Peyer's patch (tissue), 4 donors: Measurements from ENCODE around the gene MLXIP.

Source experiments
- CTCF ChIP-seq, 6 experiments: fragments of 450-650 bp in 4 of 6; fragments of 200-600 bp in 2 of 6; sonication (generic) in 1 of 6; IDR thresholded peaks; one replicate each; pipeline ENCODE4 v1.5.1; 2017 to 2019; ENCODE audit warnings: antibody characterized with exemption in 6 of 6, mild to moderate bottlenecking in 3 of 6, moderate library complexity in 1 of 6
- POLR2A ChIP-seq, 2 donors: fragments of 450-650 bp; IDR thresholded peaks; one replicate each; pipeline ENCODE4 v1.5.1; 2017; ENCODE audit warnings: antibody characterized with exemption in 2 of 2, mild to moderate bottlenecking in 2 of 2, moderate library complexity in 2 of 2

GRCh38 chr12:122063694-122064024 lies 14.9 kb upstream of the MLXIP start:
- no peak for TF ChIP-seq CTCF (IDR thresholded peaks at IDR 0.05)
- no peak for TF ChIP-seq POLR2A (IDR thresholded peaks at IDR 0.05)
